HEK293 (cell line): ENCODE measurements around the gene TSSK3.

Source experiments
- CTCF ChIA-PET: fragments of 350-600 bp; formaldehyde crosslinking; extraction: SDS; loops from one replicate; lab custom pipeline; 2021; ENCODE audit warnings: antibody characterized with exemption; lab: Yijun Ruan, JAX
- POLR2A ChIA-PET: fragments of 300-600 bp; formaldehyde crosslinking; extraction: SDS; loops from one replicate; lab custom pipeline; 2020; ENCODE audit warnings: antibody characterized with exemption, inconsistent platforms; lab: Yijun Ruan, JAX
- H3K27ac ChIP-seq: fragments of 200-500 bp; sonication (Bioruptor generic); 2 replicates; pipeline ENCODE4 v1.5.1; 2014; ENCODE audit warnings: low read depth, low read length, control low read depth, inconsistent platforms; ENCODE audit errors: extremely low read depth
- H3K36me3 ChIP-seq, 2 experiments: fragments of 200-500 bp in 1 of 2; sonication (Bioruptor generic) in 1 of 2; 1 replicate in 1 of 2; 2 replicates in 1 of 2; pipeline ENCODE4 v1.5.1; 2014 to 2017; ENCODE audit warnings: inconsistent platforms in 2 of 2, low read length in 2 of 2; ENCODE audit not compliant: control insufficient read depth in 2 of 2, insufficient read depth in 1 of 2
- H3K4me1 ChIP-seq: fragments of 200-500 bp; sonication (Bioruptor generic); 2 replicates; pipeline ENCODE4 v1.5.1; 2014; ENCODE audit warnings: mild to moderate bottlenecking, low read length, inconsistent platforms; ENCODE audit not compliant: control insufficient read depth, insufficient read depth
- H3K4me3 ChIP-seq: 2 replicates; pipeline ENCODE4 v1.5.1; 2011; ENCODE audit warnings: low read depth, mild to moderate bottlenecking, control low read depth, low read length, moderate library complexity
- H3K9me3 ChIP-seq: fragments of 200-500 bp; sonication (Bioruptor generic); 2 replicates; pipeline ENCODE4 v1.5.1; 2014; ENCODE audit warnings: low read depth, low read length, inconsistent platforms; ENCODE audit not compliant: control insufficient read depth, insufficient read depth
- BCL11B ChIP-seq: fragments of 450-650 bp; formaldehyde crosslinking; IDR thresholded peaks from 2 replicates; pipeline ENCODE4 v1.5.1; 2016; ENCODE audit warnings: low read depth, missing biosample characterization, missing genetic modification characterization
- IKZF3 ChIP-seq: fragments of 450-650 bp; IDR thresholded peaks from 2 replicates; pipeline ENCODE4 v1.5.0; 2018; ENCODE audit warnings: missing biosample characterization, mild to moderate bottlenecking, missing genetic modification characterization, moderate library complexity
- KLF10 ChIP-seq: fragments of 450-650 bp; IDR thresholded peaks from 2 replicates; pipeline ENCODE4 v1.5.1; 2018; ENCODE audit warnings: missing biosample characterization, mild to moderate bottlenecking, missing genetic modification characterization
- KLF16 ChIP-seq: fragments of 450-650 bp; formaldehyde crosslinking; IDR thresholded peaks from 2 replicates; pipeline ENCODE4 v1.5.1; 2017; ENCODE audit warnings: missing biosample characterization, missing genetic modification characterization
- KLF7 ChIP-seq: fragments of 450-650 bp; formaldehyde crosslinking; IDR thresholded peaks from 2 replicates; pipeline ENCODE4 v1.5.1; 2016; ENCODE audit warnings: missing biosample characterization, missing genetic modification characterization, borderline replicate concordance
- KLF8 ChIP-seq: fragments of 450-650 bp; formaldehyde crosslinking; IDR thresholded peaks from 2 replicates; pipeline ENCODE4 v1.5.1; 2016; ENCODE audit warnings: missing biosample characterization, missing genetic modification characterization
- OSR2 ChIP-seq: fragments of 450-650 bp; formaldehyde crosslinking; IDR thresholded peaks from 2 replicates; pipeline ENCODE4 v1.5.1; 2016; ENCODE audit warnings: missing biosample characterization, missing genetic modification characterization
- SCRT2 ChIP-seq: fragments of 450-650 bp; formaldehyde crosslinking; IDR thresholded peaks from 2 replicates; pipeline ENCODE4 v1.5.1; 2016; ENCODE audit warnings: missing biosample characterization, missing genetic modification characterization
- SP3 ChIP-seq: fragments of 450-650 bp; formaldehyde crosslinking; IDR thresholded peaks from 2 replicates; pipeline ENCODE4 v1.5.1; 2016; ENCODE audit warnings: missing biosample characterization, missing genetic modification characterization
- TCF7L2 ChIP-seq: IDR thresholded peaks from 2 replicates; pipeline ENCODE4 v1.6.1; 2011; ENCODE audit warnings: low read depth, mild to moderate bottlenecking, inconsistent platforms, low read length, moderate library complexity, borderline replicate concordance
- YY1 ChIP-seq: fragments of 450-650 bp; formaldehyde crosslinking; IDR thresholded peaks from 2 replicates; pipeline ENCODE4 v1.5.1; 2018; ENCODE audit warnings: missing biosample characterization, missing genetic modification characterization
- ZBTB17 ChIP-seq: fragments of 450-650 bp; formaldehyde crosslinking; IDR thresholded peaks from 2 replicates; pipeline ENCODE4 v1.5.1; 2016; ENCODE audit warnings: missing biosample characterization, missing genetic modification characterization
- ZBTB8A ChIP-seq: fragments of 450-650 bp; formaldehyde crosslinking; IDR thresholded peaks from 2 replicates; pipeline ENCODE4 v1.5.1; 2016; ENCODE audit warnings: missing biosample characterization, missing genetic modification characterization
- ZFHX2 ChIP-seq: fragments of 450-650 bp; formaldehyde crosslinking; conservative IDR thresholded peaks from 2 replicates; pipeline ENCODE4 v1.5.1; 2016; ENCODE audit warnings: missing biosample characterization, missing genetic modification characterization
- ZFP41 ChIP-seq: fragments of 450-650 bp; formaldehyde crosslinking; IDR thresholded peaks from 2 replicates; pipeline ENCODE4 v1.5.1; 2016; ENCODE audit warnings: missing biosample characterization, missing genetic modification characterization, borderline replicate concordance
- ZNF114 ChIP-seq: fragments of 450-650 bp; formaldehyde crosslinking; IDR thresholded peaks from 2 replicates; pipeline ENCODE4 v1.5.0; 2017; ENCODE audit warnings: missing biosample characterization, missing genetic modification characterization
- ZNF23 ChIP-seq: fragments of 450-650 bp; formaldehyde crosslinking; IDR thresholded peaks from 2 replicates; pipeline ENCODE4 v1.5.1; 2016; ENCODE audit warnings: missing biosample characterization, missing genetic modification characterization, borderline replicate concordance
- ZNF24 ChIP-seq: fragments of 450-650 bp; formaldehyde crosslinking; IDR thresholded peaks from 2 replicates; pipeline ENCODE4 v1.5.1; 2016; ENCODE audit warnings: missing biosample characterization, missing genetic modification characterization
- ZNF501 ChIP-seq: fragments of 450-650 bp; formaldehyde crosslinking; IDR thresholded peaks from 2 replicates; pipeline ENCODE4 v1.5.1; 2016; ENCODE audit warnings: missing biosample characterization, missing genetic modification characterization
- ZNF530 ChIP-seq: fragments of 450-650 bp; formaldehyde crosslinking; IDR thresholded peaks from 2 replicates; pipeline ENCODE4 v1.5.1; 2016; ENCODE audit warnings: low read depth, missing biosample characterization, missing genetic modification characterization
- ZNF561 ChIP-seq: fragments of 450-650 bp; IDR thresholded peaks from 2 replicates; pipeline ENCODE4 v1.5.1; 2018; ENCODE audit warnings: missing biosample characterization, missing genetic modification characterization, borderline replicate concordance
- ZNF837 ChIP-seq: fragments of 450-650 bp; formaldehyde crosslinking; IDR thresholded peaks from 2 replicates; pipeline ENCODE4 v1.5.1; 2016; ENCODE audit warnings: missing biosample characterization, missing genetic modification characterization
- ZSCAN30 ChIP-seq: fragments of 450-650 bp; IDR thresholded peaks from 2 replicates; pipeline ENCODE4 v1.5.1; 2018; ENCODE audit warnings: missing biosample characterization, mild to moderate bottlenecking, missing genetic modification characterization, moderate library complexity
- TF ChIP-seq, protein P1 (sequence below): fragments of 450-650 bp; formaldehyde crosslinking; conservative IDR thresholded peaks from 2 replicates; pipeline ENCODE4 v1.5.1; 2016; ENCODE audit warnings: low read depth, missing biosample characterization, missing genetic modification characterization
- TF ChIP-seq, protein P2 (sequence below): fragments of 450-650 bp; formaldehyde crosslinking; IDR thresholded peaks from 2 replicates; pipeline ENCODE4 v1.5.1; 2017; ENCODE audit warnings: missing biosample characterization, missing genetic modification characterization
- TF ChIP-seq, protein P3 (sequence below): fragments of 450-650 bp; formaldehyde crosslinking; IDR thresholded peaks from 2 replicates; pipeline ENCODE4 v1.5.1; 2016; ENCODE audit warnings: missing biosample characterization, missing genetic modification characterization
- TF ChIP-seq, protein P4 (sequence below): fragments of 450-650 bp; formaldehyde crosslinking; IDR thresholded peaks from 2 replicates; pipeline ENCODE4 v1.5.1; 2017; ENCODE audit warnings: missing biosample characterization, missing genetic modification characterization
- TF ChIP-seq, protein P5 (sequence below): fragments of 450-650 bp; formaldehyde crosslinking; IDR thresholded peaks from 2 replicates; pipeline ENCODE4 v1.5.1; 2016; ENCODE audit warnings: missing biosample characterization, missing genetic modification characterization

Gene TSSK3

DNA sequence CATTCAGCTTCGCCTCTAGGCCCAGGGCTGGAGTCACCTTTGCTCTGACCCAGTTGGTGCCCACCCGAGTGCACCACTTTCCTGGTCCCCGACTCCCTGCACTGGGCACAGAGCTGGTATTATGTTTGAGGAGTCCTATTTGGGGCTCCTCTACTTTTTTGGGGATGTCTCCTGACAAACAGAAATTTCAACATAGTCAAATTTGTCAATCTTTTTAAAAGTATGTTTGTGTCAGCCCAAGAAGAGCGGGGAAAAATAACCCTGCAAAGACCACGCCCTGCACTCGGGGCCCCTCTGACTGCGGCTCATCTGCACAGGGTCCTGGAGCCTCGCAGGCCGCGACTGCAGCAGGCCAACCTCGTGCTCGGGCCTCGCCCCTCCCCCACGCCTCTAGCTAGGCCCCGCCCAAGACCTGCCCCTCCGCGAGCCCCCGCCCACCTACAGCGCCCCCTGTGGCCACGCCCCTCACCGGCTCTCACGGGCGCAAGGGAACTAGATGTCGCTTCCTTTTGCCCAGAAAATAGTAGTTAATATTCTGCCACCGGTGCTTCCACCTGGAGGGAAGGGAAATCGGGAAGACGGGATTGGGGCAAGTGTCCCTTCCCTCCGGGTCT is 11.4 kb upstream of the TSSK3 start:
- H3K36me3 ChIP-seq, result peaks cover 0 to 30% of the 10 kb centered on the region in 2 experiments; a peak in 2 of 3 replicates
- peaks cover 7% of the 10 kb centered on the region; the same call in 1 of the 2 replicates for H3K4me1 ChIP-seq
- peak overlapping the region; percentile 2; the same call in 1 of the 2 replicates for H3K27ac ChIP-seq
- peak overlapping the region; percentile 75 for H3K4me3 ChIP-seq
- ChIA-PET CTCF (interaction anchor here (0.7 to 1.5 kb wide), 4 partner anchors 18 to 145 kb away, joined by 3 to 5 read pairs (median 3); no protein-coding TSS in a partner anchor), POLR2A (interaction anchor here (0.6 to 5.7 kb wide), 4 partner anchors 9 to 145 kb away, joined by 3 to 100 read pairs (median 6); partner anchors contain the start of genes BSDC1, IQCC and MARCKSL1)
- H3K9me3 ChIP-seq, result no peaks in the 10 kb centered on the region
- TF ChIP-seq ZSCAN30 (tag by site-specific recombination) (0 out of 2 replicates have a peak, but pooled peaks have one; percentile 60), ZBTB17 (tag by site-specific recombination) (no peak), OSR2 (no peak), TCF7L2 (no peak), KLF10 (peak; percentile 85), KLF16 (tag by site-specific recombination) (peak; percentile 91), ZFHX2 (tag by site-specific recombination) (peak; percentile 83), KLF7 (peak; percentile 42; the same call in 1 of the 2 replicates), ZNF23 (tag by site-specific recombination) (no peak), ZFP41 (no peak), ZNF561 (tag by site-specific recombination) (peak; percentile 79; the same call in 1 of the 2 replicates), ZNF24 (tag by site-specific recombination) (no peak), SCRT2 (tag by site-specific recombination) (no peak), KLF8 (tag by site-specific recombination) (peak; percentile 88), ZBTB8A (peak; percentile 18; the same call in 1 of the 2 replicates), ZNF530 (tag by site-specific recombination) (no peak), ZNF837 (tag by site-specific recombination) (no peak), ZNF501 (tag by site-specific recombination) (0 out of 2 replicates have a peak, but pooled peaks have one; percentile 24), SP3 (peak; percentile 95), ZNF114 (tag by site-specific recombination) (no peak), BCL11B (tag by site-specific recombination) (no peak), YY1 (tag by site-specific recombination) (0 out of 2 replicates have a peak, but pooled peaks have one; percentile 28), IKZF3 (tag by site-specific recombination) (peak; percentile 34; the same call in 1 of the 2 replicates)
- TF ChIP-seq, protein P1, sequence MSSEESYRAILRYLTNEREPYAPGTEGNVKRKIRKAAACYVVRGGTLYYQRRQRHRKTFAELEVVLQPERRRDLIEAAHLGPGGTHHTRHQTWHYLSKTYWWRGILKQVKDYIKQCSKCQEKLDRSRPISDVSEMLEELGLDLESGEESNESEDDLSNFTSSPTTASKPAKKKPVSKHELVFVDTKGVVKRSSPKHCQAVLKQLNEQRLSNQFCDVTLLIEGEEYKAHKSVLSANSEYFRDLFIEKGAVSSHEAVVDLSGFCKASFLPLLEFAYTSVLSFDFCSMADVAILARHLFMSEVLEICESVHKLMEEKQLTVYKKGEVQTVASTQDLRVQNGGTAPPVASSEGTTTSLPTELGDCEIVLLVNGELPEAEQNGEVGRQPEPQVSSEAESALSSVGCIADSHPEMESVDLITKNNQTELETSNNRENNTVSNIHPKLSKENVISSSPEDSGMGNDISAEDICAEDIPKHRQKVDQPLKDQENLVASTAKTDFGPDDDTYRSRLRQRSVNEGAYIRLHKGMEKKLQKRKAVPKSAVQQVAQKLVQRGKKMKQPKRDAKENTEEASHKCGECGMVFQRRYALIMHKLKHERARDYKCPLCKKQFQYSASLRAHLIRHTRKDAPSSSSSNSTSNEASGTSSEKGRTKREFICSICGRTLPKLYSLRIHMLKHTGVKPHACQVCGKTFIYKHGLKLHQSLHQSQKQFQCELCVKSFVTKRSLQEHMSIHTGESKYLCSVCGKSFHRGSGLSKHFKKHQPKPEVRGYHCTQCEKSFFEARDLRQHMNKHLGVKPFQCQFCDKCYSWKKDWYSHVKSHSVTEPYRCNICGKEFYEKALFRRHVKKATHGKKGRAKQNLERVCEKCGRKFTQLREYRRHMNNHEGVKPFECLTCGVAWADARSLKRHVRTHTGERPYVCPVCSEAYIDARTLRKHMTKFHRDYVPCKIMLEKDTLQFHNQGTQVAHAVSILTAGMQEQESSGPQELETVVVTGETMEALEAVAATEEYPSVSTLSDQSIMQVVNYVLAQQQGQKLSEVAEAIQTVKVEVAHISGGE (tag by site-specific recombination), result peak; percentile 48; the same call in 1 of the 2 replicates
- TF ChIP-seq, protein P2, sequence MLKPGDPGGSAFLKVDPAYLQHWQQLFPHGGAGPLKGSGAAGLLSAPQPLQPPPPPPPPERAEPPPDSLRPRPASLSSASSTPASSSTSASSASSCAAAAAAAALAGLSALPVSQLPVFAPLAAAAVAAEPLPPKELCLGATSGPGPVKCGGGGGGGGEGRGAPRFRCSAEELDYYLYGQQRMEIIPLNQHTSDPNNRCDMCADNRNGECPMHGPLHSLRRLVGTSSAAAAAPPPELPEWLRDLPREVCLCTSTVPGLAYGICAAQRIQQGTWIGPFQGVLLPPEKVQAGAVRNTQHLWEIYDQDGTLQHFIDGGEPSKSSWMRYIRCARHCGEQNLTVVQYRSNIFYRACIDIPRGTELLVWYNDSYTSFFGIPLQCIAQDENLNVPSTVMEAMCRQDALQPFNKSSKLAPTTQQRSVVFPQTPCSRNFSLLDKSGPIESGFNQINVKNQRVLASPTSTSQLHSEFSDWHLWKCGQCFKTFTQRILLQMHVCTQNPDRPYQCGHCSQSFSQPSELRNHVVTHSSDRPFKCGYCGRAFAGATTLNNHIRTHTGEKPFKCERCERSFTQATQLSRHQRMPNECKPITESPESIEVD (tag by site-specific recombination), result no peak
- TF ChIP-seq, protein P3, sequence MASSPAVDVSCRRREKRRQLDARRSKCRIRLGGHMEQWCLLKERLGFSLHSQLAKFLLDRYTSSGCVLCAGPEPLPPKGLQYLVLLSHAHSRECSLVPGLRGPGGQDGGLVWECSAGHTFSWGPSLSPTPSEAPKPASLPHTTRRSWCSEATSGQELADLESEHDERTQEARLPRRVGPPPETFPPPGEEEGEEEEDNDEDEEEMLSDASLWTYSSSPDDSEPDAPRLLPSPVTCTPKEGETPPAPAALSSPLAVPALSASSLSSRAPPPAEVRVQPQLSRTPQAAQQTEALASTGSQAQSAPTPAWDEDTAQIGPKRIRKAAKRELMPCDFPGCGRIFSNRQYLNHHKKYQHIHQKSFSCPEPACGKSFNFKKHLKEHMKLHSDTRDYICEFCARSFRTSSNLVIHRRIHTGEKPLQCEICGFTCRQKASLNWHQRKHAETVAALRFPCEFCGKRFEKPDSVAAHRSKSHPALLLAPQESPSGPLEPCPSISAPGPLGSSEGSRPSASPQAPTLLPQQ (tag by site-specific recombination), result peak; percentile 35; the same call in 1 of the 2 replicates
- TF ChIP-seq, protein P4, sequence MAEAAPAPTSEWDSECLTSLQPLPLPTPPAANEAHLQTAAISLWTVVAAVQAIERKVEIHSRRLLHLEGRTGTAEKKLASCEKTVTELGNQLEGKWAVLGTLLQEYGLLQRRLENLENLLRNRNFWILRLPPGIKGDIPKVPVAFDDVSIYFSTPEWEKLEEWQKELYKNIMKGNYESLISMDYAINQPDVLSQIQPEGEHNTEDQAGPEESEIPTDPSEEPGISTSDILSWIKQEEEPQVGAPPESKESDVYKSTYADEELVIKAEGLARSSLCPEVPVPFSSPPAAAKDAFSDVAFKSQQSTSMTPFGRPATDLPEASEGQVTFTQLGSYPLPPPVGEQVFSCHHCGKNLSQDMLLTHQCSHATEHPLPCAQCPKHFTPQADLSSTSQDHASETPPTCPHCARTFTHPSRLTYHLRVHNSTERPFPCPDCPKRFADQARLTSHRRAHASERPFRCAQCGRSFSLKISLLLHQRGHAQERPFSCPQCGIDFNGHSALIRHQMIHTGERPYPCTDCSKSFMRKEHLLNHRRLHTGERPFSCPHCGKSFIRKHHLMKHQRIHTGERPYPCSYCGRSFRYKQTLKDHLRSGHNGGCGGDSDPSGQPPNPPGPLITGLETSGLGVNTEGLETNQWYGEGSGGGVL (tag by site-specific recombination), result no peak
- TF ChIP-seq, protein P5, sequence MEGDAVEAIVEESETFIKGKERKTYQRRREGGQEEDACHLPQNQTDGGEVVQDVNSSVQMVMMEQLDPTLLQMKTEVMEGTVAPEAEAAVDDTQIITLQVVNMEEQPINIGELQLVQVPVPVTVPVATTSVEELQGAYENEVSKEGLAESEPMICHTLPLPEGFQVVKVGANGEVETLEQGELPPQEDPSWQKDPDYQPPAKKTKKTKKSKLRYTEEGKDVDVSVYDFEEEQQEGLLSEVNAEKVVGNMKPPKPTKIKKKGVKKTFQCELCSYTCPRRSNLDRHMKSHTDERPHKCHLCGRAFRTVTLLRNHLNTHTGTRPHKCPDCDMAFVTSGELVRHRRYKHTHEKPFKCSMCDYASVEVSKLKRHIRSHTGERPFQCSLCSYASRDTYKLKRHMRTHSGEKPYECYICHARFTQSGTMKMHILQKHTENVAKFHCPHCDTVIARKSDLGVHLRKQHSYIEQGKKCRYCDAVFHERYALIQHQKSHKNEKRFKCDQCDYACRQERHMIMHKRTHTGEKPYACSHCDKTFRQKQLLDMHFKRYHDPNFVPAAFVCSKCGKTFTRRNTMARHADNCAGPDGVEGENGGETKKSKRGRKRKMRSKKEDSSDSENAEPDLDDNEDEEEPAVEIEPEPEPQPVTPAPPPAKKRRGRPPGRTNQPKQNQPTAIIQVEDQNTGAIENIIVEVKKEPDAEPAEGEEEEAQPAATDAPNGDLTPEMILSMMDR (tag by site-specific recombination), result peak; percentile 85
